ENCODE data around the gene GPR39. TPM values are rescaled to one million over a fixed set of nuclear protein-coding genes. Genes with fewer than 3 reads are reported as not detected.

The GPR39 gene
- total RNA-seq, 2 donors from 2014 or later, result 22.1 to 22.3 TPM

GRCh38 chr2:132540166-132540565 lies 123.6 kb downstream of the GPR39 start:
- DNase-seq (no peak), ATAC-seq (no peak)
- intact Hi-C loops (cut with DNase I, micrococcal nuclease), result no loop called here

GRCh38 chr2:132542953-132543569 lies 126.5 kb downstream of the GPR39 start:
- no peak for ATAC-seq
- DNase-seq, result no peak
- intact Hi-C loops (cut with DNase I, micrococcal nuclease), result no loop called here

GRCh38 chr2:132544006-132544630 lies 127.5 kb downstream of the GPR39 start:
- DNase-seq, result no peak
- intact Hi-C loops (cut with DNase I, micrococcal nuclease), result no loop called here
- ATAC-seq, result no peak

GRCh38 chr2:132547090-132547687 lies 130.6 kb downstream of the GPR39 start:
- peak; percentile 76 for ATAC-seq
- intact Hi-C loops (cut with DNase I, micrococcal nuclease), result loop anchor here in 1 of 2 donors (5.0 kb wide), 2 partner anchors 625 to 1295 kb away; no protein-coding TSS in a partner anchor
- DNase-seq, result peak; percentile 42 to 81

- intact Hi-C loops (cut with DNase I, micrococcal nuclease), result loop anchor here in 1 of 2 donors (5.0 kb wide), 2 partner anchors 622 to 1292 kb away; no protein-coding TSS in a partner anchor
- no peak for DNase-seq
- no peak for ATAC-seq
These were observed 133.5 kb downstream of the GPR39 start for GRCh38 chr2:132549935-132550670.

GRCh38 chr2:132550946-132551345 lies 134.3 kb downstream of the GPR39 start:
- intact Hi-C loops (cut with DNase I, micrococcal nuclease), result no loop called here
- DNase-seq (no peak), ATAC-seq (no peak)

- DNase-seq (no peak), ATAC-seq (no peak)
- intact Hi-C loops (cut with DNase I, micrococcal nuclease), result no loop called here
These were observed 141.1 kb downstream of the GPR39 start for GRCh38 chr2:132557694-132558093.

- ATAC-seq (no peak), DNase-seq (no peak)
- intact Hi-C loops (cut with DNase I, micrococcal nuclease), result no loop called here
These were observed 142.7 kb downstream of the GPR39 start for GRCh38 chr2:132559326-132559725.

- ATAC-seq (no peak), DNase-seq (no peak)
- intact Hi-C loops (cut with DNase I, micrococcal nuclease), result no loop called here
These were observed 143.3 kb downstream of the GPR39 start for GRCh38 chr2:132559921-132560320.

GRCh38 chr2:132560562-132560961 lies 144.0 kb downstream of the GPR39 start:
- intact Hi-C loops (cut with DNase I, micrococcal nuclease), result no loop called here
- no peak for DNase-seq
- no peak for ATAC-seq

- DNase-seq (no peak), ATAC-seq (no peak)
- intact Hi-C loops (cut with DNase I, micrococcal nuclease), result no loop called here
These were observed 145.6 kb downstream of the GPR39 start for GRCh38 chr2:132562245-132562644.

GRCh38 chr2:132564065-132564464 lies 147.5 kb downstream of the GPR39 start:
- no peak for DNase-seq
- no peak for ATAC-seq
- intact Hi-C loops (cut with DNase I, micrococcal nuclease), result no loop called here

- no peak for ATAC-seq
- no peak for DNase-seq
These were observed 149.8 kb downstream of the GPR39 start for GRCh38 chr2:132566379-132566778.

GRCh38 chr2:132567682-132568081 lies 151.1 kb downstream of the GPR39 start:
- ATAC-seq, result no peak
- intact Hi-C loops (cut with DNase I, micrococcal nuclease), result no loop called here
- DNase-seq, result no peak

More at GRCh38 chr2:132566379-132566778, 149.8 kb downstream of the GPR39 start:
- intact Hi-C loops (cut with DNase I, micrococcal nuclease), result no loop called here

- ATAC-seq (no peak), DNase-seq (no peak)
- intact Hi-C loops (cut with DNase I, micrococcal nuclease), result no loop called here
These were observed 152.1 kb downstream of the GPR39 start for GRCh38 chr2:132568656-132569055.

GRCh38 chr2:132573444-132574007 lies 156.9 kb downstream of the GPR39 start:
- no peak for DNase-seq
- ATAC-seq, result no peak
- intact Hi-C loops (cut with DNase I, micrococcal nuclease), result no loop called here

GRCh38 chr2:132577686-132578085 lies 161.1 kb downstream of the GPR39 start:
- DNase-seq (no peak), ATAC-seq (no peak)
- intact Hi-C loops (cut with DNase I, micrococcal nuclease), result no loop called here

GRCh38 chr2:132581591-132581990 lies 165.0 kb downstream of the GPR39 start:
- ATAC-seq, result no peak
- intact Hi-C loops (cut with DNase I, micrococcal nuclease), result no loop called here

GRCh38 chr2:132581991-132582738 lies 165.6 kb downstream of the GPR39 start:
- intact Hi-C loops (cut with DNase I, micrococcal nuclease), result no loop called here
- ATAC-seq, result peak; percentile 88
- DNase-seq, result peak; percentile 32 to 58

More at GRCh38 chr2:132581591-132581990, 165.0 kb downstream of the GPR39 start:
- DNase-seq, result no peak

Measured in left colon (tissue), 2 donors.